GM21619 (cell line): ENCODE measurements around the gene HAUS7.

Experiments used
- ATAC-seq: cut with Tn5 transposase; IDR thresholded peaks from one replicate; pipeline ENCODE4 v1.9.1; 2021; ENCODE audit not compliant: unreplicated experiment

Gene HAUS7

DNA sequence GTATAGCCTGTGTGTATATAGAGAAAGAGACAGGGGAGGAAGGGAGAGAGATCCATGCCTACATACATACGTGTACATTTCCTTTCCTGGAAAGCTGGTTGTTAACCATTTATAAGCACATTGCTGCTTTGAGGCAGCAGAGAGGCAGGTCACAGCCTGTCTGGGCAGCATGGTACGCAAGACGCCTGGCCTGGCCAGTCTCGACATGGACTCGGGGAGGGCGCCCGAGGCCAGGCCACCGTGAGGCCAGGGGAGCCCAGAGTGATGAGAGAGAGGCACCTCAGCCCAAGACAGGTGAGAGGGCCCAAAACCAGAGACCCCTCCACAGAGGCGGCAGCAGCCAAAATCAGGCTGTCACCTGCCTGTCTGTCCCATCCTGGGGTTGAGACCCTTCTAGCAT is 28.4 kb downstream of the HAUS7 start:
- no peak for ATAC-seq

DNA sequence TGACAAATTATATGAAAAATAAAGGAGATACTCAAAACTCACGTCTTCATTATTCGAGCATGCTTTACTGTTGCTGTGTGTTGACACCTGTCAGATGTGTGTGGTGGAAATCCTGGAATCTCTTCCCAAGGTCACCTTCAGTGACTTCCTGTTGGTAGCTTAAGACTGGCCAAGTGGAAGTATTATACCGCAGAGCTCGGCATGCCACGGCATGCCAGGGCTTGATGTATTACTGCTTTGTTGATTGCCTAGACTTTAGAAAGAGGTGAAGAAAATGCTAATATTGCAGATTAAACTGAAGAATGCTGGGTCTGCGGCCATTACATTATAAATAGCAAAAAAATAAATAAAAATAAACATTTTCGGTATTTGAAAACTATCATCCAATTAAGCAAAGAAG is 29.1 kb downstream of the HAUS7 start:
- no peak for ATAC-seq

DNA sequence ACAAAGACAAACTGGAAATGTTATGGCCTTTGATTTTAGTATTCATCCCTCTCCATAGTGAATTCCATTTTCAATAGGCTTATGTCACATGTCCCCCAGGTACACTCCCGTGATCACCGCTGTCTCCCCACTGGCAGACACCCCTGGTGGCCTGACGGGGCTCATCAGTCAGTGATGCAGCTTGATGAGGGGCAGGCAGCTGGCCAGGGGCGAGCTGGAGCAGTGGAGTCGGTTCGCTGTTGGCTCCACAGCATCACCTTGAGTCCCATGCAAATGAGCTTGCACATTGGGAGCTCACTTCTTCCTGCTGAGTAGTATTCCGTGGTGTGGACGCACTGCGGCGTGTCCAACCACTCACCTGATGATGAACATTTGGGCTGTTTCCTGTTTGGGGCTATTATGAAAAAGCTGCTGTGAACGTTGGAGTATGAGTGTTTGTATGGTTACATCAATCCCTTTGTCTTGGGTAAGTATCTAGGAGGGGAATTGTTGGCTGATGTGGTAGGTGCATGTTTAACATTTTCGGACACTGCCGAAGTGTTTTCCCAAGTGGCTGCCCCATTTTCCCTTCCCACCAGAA is 29.7 kb downstream of the HAUS7 start:
- ATAC-seq: no peak

DNA sequence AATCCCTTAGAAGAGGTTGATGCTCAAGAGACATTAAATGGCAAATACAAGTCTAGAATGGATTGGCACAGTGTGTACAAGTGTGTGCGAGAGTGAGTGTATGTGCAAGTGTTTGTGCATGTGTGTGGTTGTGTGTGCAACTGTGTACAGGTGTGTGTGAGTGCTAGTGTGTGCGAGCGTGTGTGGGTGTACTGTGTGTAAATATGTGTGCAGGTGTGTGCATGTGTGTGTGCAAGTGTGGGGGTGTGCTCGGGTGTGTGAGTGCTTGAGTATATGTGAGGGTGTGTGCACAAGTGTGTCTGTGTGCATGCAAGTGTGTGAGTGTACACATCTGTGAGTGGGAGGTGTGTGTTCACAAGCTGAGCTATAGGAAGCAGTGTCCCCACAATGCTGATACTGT is 30.4 kb downstream of the HAUS7 start:
- ATAC-seq: no peak

DNA sequence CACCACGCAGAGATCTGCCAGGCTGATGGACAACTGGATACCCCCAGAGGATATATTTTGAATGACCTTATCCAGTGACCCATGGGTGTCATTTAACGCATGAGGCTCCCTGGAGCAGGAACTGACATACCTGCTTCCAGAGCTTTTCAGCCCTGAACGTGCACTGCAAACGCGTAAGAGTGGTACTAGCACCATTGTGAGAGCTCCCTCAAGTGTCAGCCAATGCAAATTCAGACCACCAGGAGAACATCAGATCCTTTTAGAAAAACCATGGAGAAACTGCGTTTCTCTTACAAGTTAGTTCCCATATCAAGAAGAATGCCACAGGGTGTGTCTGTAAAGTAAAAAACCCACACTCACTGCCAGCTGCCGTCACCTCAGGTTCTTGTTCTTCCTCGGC is 31.8 kb downstream of the HAUS7 start:
- ATAC-seq: no peak

DNA sequence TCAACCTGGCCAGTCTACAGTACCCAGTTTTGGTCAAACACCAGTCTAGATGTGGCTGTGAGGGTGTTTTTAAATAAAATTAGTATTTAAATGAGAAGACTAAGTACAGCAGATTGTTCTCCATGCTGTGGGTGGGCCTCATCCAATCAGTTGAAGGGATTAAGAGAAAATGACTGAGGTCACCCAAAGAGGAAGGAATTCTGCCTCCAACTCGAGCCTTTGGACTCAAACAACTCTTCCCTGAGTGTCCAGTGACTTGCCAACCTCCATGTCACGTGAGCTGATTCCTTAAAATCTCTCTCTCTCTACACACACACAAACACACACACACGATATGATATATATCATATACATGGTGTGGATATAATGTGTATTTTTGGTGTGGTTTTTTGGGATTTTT is 34.5 kb downstream of the HAUS7 start:
- ATAC-seq: no peak

DNA sequence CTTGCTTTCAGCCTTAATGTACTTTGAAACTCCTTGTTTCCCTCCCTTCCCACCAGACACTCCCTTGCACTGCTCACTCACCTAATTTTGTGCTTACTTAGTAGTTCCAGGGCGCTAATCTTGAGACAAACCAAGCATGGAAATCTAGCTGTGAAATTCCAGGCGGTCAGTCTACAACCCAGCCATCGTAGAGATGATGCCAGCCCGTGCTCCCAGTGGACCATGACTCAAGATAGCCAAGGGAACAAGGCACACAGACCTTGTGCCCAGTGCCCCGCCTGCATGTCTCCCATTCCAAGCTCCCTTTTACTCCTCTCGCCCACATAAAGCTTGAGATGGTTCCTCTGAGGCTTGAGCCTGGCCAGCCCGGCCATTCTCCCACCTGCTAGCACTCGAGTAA is 35.6 kb downstream of the HAUS7 start:
- ATAC-seq: no peak

DNA sequence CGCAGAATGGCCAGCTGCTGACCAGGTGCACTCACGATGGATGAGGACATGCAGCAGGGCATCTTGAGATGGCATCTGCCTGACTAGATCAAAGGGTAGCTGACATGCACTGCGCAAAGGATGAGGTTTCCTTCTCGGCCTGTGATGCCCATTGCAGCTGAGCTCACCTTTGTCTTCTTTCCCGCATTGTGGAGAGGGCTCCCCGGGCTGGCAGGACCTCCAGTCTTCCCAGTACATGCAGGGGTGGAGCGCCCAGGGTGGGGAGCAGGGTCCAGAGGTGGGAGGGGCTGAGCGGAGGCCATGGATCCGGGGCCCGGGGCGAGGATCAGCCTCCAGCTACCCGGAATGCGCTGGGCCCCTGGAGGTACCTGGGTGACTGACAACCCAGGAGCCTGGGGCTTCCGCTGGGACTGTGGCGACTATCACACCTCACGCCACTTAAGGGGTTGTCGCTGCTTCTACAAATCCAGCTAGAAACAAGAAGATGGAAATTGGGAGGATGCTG is 36.5 kb downstream of the HAUS7 start:
- ATAC-seq: no peak

DNA sequence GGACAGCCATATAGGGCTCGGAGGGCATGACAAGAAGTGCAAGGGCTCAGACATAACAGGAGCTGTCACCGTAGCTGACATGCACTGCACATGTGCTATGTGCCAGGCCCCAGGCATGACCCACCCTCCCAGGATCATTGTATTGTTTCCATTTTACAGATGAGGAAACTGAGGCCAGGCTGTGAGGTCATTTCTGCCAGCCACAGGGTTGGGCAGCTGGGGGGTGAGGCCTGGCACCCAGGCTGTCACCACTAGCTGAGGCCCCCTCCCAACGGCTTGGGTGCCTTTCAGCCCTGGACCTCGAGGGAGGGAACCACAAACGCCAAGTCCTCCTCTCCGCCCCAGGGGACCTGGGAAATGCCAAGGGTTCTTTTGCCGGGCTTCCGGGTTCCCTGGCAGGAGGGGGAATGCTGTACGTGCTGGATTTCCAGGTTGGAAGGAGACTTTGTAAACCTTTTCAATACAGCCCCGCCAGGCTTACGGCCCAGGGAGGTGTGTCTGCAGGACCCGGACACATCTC is 37.2 kb downstream of the HAUS7 start:
- no peak for ATAC-seq

DNA sequence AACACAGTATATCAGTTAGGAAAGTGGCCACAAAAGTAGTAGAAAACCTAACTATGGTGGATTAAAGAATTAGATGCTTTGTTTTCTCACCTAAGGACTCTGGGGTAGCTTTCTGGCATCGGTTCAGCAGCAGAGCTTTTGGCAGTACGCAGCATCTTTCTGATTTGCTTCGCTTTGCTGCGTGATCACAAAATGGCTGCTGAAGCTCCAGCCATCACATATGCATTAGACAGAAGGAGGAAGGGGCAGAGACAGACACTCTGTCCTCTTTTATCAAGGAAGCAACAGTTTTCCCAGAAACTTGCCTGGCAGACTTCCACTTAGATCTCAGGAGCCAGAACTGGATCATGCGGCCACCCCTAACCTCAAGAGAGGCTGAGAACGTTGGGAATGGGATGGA is 39.6 kb downstream of the HAUS7 start:
- ATAC-seq: no peak

DNA sequence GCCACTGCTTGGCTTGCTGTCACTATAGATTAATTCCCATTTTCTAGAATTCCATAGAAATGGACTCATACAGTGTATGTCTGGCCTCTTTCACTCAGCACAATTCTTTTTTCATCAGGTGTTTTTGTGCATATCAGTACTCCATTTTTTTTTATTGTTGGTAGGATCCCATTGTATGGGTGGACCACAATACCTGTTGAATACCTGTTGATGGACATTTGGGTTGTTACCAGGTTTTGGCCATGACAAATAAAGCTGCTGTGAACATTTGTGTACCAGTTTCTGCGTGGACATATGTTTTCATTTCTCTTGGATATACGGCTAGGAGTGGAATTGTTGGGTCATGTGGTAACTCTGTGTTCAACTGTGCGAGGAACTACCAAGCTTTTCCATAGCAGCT is 44.2 kb downstream of the HAUS7 start:
- no peak for ATAC-seq

DNA sequence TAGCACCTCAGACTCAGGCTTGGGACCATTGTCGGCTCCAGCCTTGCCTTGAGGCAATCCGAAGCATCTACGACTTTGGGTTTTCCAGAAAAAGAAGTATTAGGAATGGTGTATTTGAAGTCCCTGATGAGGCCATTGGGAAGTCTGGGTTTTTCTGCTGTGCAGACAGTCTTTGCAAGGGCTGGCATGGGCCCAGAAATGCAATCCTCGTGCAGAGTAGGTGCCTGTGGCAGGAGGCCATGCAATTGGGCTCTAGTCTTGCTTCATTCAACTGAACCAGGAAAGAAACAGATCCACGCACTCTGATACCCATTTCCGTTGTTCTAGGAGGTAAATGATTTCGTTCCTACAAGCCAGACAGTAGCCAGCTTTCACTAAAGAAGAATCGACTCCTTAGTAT is 46.7 kb downstream of the HAUS7 start:
- ATAC-seq: no peak

DNA sequence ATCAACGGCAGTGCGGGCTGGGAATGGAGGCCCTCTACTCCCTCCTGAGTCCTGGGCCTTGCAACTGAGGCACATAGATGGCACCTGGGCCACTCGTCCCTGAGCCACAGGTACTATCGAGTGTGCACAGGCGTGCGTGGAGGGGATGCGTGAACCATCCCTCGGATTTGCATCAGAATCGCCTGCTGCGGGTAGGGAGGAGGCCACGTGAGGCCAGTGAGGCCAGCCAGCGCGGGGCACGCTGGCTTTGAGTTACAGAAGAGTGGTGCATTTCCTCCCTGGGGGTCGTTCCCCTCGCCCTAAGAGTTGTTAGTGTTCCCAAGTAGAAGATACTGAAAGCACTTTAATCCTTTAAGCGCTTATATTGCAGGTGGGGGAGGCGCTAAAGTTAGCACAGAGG is 48.5 kb downstream of the HAUS7 start:
- no peak for ATAC-seq

DNA sequence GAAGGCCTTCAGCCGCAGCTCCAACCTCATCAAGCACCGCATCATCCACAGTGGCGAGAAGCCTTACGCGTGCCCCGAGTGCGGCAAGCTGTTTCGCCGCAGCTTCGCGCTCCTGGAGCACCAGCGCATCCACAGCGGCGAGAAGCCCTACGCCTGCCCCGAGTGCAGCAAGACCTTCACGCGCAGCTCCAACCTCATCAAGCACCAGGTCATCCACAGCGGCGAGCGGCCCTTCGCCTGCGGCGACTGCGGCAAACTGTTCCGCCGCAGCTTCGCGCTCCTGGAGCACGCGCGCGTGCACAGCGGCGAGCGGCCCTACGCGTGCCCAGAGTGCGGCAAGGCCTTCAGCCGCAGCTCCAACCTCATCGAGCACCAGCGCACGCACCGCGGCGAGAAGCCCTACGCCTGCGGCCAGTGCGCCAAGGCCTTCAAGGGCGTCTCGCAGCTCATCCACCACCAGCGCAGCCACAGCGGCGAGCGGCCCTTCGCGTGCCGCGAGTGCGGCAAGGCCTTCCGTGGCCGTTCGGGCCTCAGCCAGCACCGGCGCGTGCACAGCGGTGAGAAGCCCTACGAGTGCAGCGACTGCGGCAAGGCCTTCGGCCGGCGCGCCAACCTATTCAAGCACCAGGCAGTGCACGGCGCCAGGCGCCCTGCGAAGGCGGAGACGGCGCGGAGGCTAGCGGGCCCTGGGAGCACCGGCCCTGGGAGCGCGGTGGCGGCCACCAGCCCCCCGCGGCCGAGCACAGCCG is 49.4 kb downstream of the HAUS7 start:
- ATAC-seq: no peak

DNA sequence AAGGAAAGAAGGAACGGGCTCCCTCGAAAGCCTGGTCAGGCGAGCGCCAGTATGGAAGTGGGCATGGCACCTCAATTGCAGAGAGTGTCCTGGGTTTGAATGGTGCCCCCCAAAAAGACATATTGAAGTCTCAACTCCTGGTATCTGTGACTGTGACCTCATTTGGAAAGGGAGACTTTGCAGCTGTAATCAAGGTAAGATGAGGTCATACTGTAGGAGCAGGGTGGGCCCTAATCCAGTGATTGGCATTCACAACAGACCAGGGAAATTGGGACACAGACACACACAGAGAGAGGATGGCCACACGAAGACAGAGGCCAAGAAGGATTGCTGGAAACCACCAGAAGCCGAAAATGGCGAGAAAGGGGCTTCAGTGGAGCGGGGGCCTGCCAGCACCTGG is 52.7 kb downstream of the HAUS7 start:
- ATAC-seq: no peak

DNA sequence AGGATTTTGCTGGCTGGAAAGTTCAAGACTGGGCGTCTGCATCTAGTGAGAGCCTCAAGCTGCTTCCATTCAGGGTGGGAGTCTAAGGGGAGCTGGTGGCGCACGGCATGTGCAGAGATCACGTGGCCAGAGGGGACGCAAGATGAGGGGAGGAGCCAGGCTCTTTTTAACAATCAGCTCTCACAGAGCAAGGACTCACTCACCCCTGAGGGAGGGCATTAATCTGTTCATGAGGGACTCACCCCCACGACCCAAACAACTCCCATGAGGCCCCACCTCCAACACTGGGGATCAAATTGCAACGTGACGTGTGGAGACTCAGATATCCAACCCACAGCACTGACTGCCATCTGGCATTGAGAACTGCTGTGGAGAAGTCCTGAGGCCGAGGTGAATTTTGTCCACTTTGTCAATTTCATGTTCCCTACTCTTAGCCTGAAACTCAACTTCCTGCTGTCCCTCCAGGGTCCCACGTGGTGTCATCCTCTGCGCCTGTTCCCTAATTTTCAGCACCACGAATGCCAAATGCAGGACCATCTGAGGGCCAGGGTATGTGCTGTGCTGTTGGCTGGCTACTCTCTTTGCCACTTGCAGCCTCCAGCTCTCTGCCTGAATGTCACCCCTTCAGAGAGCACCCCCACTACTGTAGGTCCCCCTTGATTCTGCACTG is 53.5 kb downstream of the HAUS7 start:
- ATAC-seq: no peak

DNA sequence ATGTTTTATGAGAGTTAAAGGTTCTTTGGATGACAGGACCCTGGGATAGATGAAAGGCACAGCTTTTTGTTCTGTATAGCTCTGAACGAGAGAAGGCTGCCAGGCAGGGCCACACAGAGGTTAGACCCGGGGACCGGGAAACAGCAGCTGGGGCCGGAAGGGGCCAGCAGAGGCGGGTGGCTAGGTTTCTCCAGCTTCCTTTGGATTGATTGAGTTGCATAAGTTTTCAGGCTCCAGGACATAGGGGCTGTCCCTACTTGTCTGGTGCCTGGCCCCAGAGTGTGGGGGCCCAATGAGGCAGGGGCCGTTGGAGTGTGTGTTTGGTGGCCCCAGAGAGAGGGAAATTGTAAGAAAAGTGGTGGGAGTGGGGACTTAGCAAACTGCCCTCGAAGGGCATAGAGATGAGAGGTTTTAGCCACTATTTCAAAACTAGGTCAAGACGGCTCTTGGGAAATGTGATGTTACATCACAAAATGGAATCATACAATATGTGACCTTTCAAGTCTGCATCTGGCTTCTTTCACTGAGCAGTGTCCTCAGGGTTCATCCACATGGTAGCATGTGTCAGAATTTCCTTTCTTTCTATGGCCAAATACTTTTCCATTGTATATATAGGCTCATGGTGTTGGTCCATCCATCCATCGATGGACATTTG is 55.4 kb downstream of the HAUS7 start:
- no peak for ATAC-seq

DNA sequence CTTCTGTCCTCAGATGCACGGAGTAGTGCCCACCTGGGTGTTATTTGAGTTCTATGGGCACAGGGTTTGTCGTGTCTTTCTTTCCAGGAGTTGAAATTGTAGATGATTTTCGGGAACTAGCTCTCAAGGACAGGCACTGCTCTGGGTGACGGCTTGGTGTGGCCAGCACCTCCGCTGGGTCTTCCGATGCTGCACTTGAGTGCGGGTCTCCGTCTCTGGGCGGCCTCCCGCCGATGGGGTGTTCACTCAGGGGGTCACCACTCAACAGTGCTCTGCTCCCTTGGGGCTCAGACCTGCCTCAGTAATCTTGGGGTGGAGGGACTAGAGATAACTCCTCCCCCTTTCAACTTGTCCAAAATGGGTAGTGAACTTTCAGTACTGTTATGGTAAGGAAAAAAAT is 56.6 kb downstream of the HAUS7 start:
- ATAC-seq: no peak

DNA sequence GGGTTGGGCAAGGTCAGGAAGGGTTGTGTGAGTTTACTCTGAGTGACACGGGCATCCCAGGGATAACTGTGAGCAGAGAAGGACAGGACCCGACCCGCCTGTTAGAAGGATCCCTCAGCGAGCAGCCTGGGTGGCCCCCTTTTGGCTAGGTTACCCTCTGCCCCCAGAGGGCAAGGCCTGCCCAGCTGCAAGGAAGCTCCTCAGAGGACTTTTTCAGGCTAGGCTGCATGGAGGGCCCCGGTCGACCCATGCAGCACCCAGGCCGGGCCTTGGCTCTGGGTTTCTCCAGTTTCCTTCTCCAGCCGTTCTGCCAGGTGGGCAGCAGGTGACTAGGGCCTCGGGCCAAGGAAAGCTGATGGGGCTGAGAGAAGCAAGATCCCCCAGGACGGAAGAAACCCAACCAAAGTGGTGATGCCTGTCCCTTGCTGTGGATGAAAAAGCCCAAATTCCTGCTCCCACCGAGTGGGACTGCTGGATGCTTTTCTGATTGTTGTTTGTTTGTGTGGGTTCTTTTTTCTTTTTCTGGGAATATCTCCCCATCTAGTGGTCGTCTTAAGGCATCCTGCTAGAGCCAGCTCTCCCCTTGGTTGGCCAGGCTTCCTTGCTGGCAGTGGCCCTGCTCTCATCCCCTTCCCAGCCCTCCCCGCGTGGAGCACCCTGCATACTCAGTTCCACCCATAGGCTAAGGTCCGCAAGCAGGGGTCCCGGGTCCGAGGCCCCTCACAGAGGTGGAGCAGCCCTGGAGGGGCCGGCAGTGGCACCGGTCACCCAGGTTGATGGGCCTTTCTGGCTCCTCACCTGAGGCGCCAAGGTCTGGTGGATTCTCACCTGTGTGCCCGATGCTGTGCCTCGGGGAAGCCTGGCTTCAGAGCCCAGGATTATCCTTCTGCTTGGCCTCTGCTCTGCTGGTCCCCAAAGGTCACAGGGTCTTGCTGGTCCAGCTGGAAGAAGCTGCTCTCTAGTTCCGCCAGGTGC is 57.3 kb downstream of the HAUS7 start:
- no peak for ATAC-seq

DNA sequence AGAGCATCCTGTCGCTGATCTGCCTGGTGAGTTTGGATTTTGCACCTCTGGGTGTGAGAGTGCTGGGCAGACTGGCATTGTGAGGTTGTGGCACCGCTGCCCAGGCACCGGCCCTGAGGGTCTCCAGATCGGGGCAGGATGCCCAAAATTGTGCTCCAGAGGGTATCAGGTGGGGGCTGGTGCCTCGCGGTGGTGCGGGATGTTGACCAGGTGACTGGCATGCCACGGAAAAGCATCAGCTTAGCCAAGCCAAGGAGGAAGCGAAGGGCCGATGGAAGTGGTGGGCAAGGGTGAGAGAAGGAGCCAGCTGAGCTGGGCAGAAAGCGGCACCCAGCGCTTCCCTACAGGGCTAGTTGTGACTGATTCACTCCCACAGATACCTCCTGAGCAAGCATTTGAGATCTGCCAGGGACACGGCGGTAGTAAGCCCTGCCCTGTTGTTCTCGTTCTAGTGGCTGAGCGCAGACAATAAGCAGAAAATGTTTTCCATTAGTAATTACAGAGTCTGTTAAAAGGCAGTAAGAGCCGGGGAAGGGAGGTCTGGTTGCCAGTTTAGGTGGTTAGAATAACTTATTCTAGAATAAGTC is 58.3 kb downstream of the HAUS7 start:
- ATAC-seq: no peak
